Activated CD4-positive, alpha-beta T cell treated with anti-CD3 and anti-CD28 coated beads for 36 hours (primary cell): ENCODE data around the gene SMAP2. TPM values are rescaled to one million over a fixed set of nuclear protein-coding genes. Genes with fewer than 3 reads are reported as not detected.
A peak's percentile ranks its signal among the peaks of the same experiment; 100 is the strongest.
"Not testable (repeated sequence)": the region's sequence is repeated elsewhere in the genome, so short reads cannot be mapped to it uniquely, and the experiment has no call there.

Experiments used
- ATAC-seq: fragments of 200-7000 bp; cut with Tn5 transposase; one replicate; pipeline ENCODE4 v1.10.0; 2021; ENCODE audit warnings: mild to moderate bottlenecking, moderate library complexity
- CTCF ChIA-PET: fragments of 350-600 bp; sonication (Branson Sonifier 250); formaldehyde crosslinking; loops from one replicate; lab custom pipeline; 2021; ENCODE audit warnings: antibody characterized with exemption; lab: Charles Lee
- POLR2A ChIA-PET: fragments of 350-600 bp; sonication (Branson Sonifier 250); formaldehyde crosslinking; loops from one replicate; lab custom pipeline; 2021; ENCODE audit warnings: antibody characterized with exemption, inconsistent platforms; lab: Charles Lee
- DNase-seq: peaks from one replicate; pipeline ENCODE4 v3.0.0-alpha.2; 2020
- H3K27ac Mint-ChIP-seq: one replicate; pipeline ENCODE4 v1.8.0; 2021; ENCODE audit warnings: mixed read lengths
- H3K27me3 Mint-ChIP-seq: one replicate; pipeline ENCODE4 v1.8.0; 2021; ENCODE audit warnings: mixed read lengths
- H3K36me3 Mint-ChIP-seq: one replicate; pipeline ENCODE4 v1.8.0; 2021; ENCODE audit warnings: low read depth, mixed read lengths
- H3K4me1 Mint-ChIP-seq: one replicate; pipeline ENCODE4 v1.8.0; 2021; ENCODE audit warnings: mixed read lengths
- H3K4me3 Mint-ChIP-seq: one replicate; pipeline ENCODE4 v1.8.0; 2021; ENCODE audit warnings: mild to moderate bottlenecking, moderate library complexity, mixed read lengths
- H3K9me3 Mint-ChIP-seq: one replicate; pipeline ENCODE4 v1.8.0; 2021; ENCODE audit warnings: low read depth, mixed read lengths
- intact Hi-C, 2 experiments: fragments of 100-400 bp; cut with DNase I in 1 of 2; cut with micrococcal nuclease in 1 of 2; formaldehyde crosslinking; loops; one replicate each; pipeline versions ENCODE4 v1.14.2 to v1.15.1; 2022 to 2024; cut with DNase I, micrococcal nuclease
- total RNA-seq, 2 experiments: library from RNA; stranded (reverse); gene quantifications; one replicate each; pipeline ENCODE4 v1.2.3, GENCODE V29; 2021

Gene SMAP2
- total RNA-seq, 2 experiments from 2014 or later: 241 to 258 TPM

DNA sequence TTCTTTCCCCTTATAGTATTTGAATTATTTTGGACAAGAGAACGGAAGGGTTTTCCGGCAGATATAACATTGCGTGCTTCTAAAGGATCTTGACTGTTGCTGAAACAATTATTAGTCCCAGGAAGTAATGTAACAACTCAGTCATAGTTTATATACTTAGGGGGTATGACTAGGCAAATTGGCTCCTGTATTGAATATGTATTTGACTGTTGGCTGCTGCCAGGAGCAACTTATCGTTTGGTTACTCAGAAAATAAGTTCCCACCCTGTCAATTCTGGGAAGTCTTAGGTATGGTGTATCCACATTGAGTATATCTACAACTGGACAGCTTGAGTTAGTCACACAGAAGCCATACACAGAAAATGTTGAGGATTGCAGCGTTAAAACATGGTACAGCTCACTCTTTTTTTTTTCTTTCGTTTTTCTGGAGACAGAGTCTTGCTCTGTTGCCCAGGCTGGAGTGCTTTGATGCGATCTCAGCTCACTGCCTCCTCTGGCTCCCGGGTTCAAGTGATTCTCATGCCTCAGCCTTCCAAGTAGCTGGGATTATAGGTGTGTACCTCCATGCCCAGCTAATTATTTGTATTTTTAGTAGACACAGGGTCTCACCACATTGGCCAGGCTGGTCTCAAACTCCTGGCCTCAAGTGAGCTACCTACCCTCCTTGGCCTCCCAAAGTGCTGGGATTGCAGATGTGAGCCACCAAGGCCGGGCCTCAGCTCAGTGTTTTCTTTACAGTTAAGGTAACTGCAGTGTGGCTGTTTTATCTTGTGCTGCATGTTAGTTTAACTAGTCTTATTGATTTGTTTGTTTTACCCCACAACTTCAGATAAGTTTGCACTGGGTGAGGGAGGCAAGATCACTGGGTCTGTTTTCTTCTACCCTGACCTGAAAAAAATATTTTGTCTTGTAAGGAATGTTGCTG lies 10.2 kb downstream of the SMAP2 start:
- H3K9me3 Mint-ChIP-seq: no peaks in the 10 kb centered on the region
- H3K27me3 Mint-ChIP-seq: no peaks in the 10 kb centered on the region
- H3K36me3 Mint-ChIP-seq: peaks cover 65% of the 10 kb centered on the region
- ChIA-PET POLR2A (interaction anchor here (1.0 to 7.2 kb wide), 5 partner anchors 9 to 120 kb away, joined by 3 to 88 read pairs (median 5); partner anchors contain the start of gene SMAP2), CTCF (interaction anchor here (0.8 to 6.0 kb wide), 10 partner anchors 8 to 240 kb away, joined by 3 to 54 read pairs (median 4); partner anchors contain the start of gene SMAP2)
- peak; percentile 33 for ATAC-seq
- peak overlapping the region; percentile 74 for H3K4me3 Mint-ChIP-seq
- DNase-seq: peak; percentile 44
- peak overlapping the region; percentile 100 for H3K27ac Mint-ChIP-seq
- intact Hi-C loops: loop anchor here (1.0 to 10.0 kb wide), 8 partner anchors 8 to 1189 kb away; partner anchors contain the start of genes PABPC4 (in 1 of the 2), ZFP69B (in 1 of the 2) and ZMPSTE24 (in 1 of the 2)
- peaks cover 91% of the 10 kb centered on the region for H3K4me1 Mint-ChIP-seq

DNA sequence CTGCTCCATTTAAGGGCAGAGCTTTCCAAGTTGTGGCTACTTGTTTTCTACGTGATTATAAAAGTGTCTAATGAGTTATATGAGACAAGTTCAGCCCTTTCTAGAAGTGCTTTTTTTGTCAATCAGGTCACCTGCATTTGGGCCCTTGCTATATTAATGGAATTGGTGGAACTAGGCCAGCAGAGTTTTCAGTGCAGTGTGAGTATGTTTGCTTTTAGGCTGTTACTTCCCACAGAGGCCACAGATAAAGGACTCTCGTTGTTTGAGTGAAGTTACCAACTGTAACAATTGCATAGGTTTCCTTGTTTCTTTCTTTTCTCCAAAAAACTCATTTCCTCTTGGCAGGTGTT lies 10.9 kb downstream of the SMAP2 start:
- Mint-ChIP-seq H3K4me1 (peaks cover 91% of the 10 kb centered on the region), H3K36me3 (peaks cover 65% of the 10 kb centered on the region), H3K9me3 (no peaks in the 10 kb centered on the region), H3K27ac (peak overlapping the region; percentile 100), H3K27me3 (no peaks in the 10 kb centered on the region), H3K4me3 (peak overlapping the region; percentile 74)
- intact Hi-C loops: loop anchor here (2.0 to 10.0 kb wide), 7 partner anchors 66 to 1190 kb away; partner anchors contain the start of genes PABPC4 (in 1 of the 2), ZFP69B (in 1 of the 2) and ZMPSTE24 (in 1 of the 2)
- DNase-seq: no peak
- no peak for ATAC-seq
- ChIA-PET CTCF (interaction anchor here (0.8 to 6.0 kb wide), 8 partner anchors 9 to 240 kb away, joined by 3 to 54 read pairs (median 4); no protein-coding TSS in a partner anchor), POLR2A (interaction anchor here (1.0 to 7.2 kb wide), 5 partner anchors 11 to 20 kb away, joined by 3 to 88 read pairs (median 19); partner anchors contain the start of gene SMAP2)

DNA sequence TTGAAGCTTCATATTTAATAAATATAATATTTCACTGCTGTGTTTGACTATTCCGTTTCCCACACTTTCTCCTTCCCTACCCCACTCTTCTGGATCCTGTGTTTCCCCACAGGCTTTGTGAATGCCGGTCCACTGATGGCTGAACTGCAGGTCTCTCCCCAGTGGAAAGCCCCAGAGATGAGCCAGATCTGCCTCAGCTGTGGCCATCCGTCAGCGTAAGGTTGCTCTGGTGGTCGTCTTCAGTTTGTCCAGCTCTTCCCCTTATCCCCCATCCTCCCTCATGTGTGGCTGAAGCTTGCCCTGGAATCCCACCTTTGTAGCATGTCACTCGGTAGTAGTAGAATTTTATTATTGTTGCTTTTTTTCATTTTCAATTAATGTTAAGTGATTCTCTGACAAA lies 11.4 kb downstream of the SMAP2 start:
- Mint-ChIP-seq H3K4me3 (peak overlapping the region; percentile 74), H3K27ac (peak overlapping the region; percentile 100), H3K4me1 (peaks cover 93% of the 10 kb centered on the region), H3K36me3 (peaks cover 67% of the 10 kb centered on the region), H3K9me3 (no peaks in the 10 kb centered on the region), H3K27me3 (no peaks in the 10 kb centered on the region)
- CTCF ChIA-PET: interaction anchor here (0.6 to 6.0 kb wide), 13 partner anchors 8 to 241 kb away, joined by 3 to 54 read pairs (median 5); partner anchors contain the start of gene SMAP2
- ATAC-seq (no peak), DNase-seq (no peak)
- POLR2A ChIA-PET: interaction anchor here (0.7 to 7.2 kb wide), 12 partner anchors 8 to 483 kb away, joined by 3 to 88 read pairs (median 12); partner anchors contain the start of genes SMAP2 and ZFP69B
- intact Hi-C loops: loop anchor here (1.0 to 10.0 kb wide), 17 partner anchors 15 to 1190 kb away; partner anchors contain the start of genes RLF (in 2 of the 2), ZFP69B (in 2 of the 2), ZMPSTE24 (in 2 of the 2) and CAP1 (in 1 of the 2)

GRCh38 chr1:40385437-40386358 lies 12.2 kb downstream of the SMAP2 start:
- Mint-ChIP-seq H3K36me3 (peaks cover 75% of the 10 kb centered on the region), H3K27ac (peak overlapping the region; percentile 100), H3K27me3 (no peaks in the 10 kb centered on the region), H3K4me1 (peaks cover 94% of the 10 kb centered on the region), H3K4me3 (peak overlapping the region; percentile 74), H3K9me3 (no peaks in the 10 kb centered on the region)
- ChIA-PET POLR2A (interaction anchor here (0.6 to 7.2 kb wide), 13 partner anchors 9 to 484 kb away, joined by 3 to 88 read pairs (median 10); partner anchors contain the start of genes SMAP2 and ZFP69B), CTCF (interaction anchor here (0.6 to 6.0 kb wide), 14 partner anchors 9 to 242 kb away, joined by 3 to 54 read pairs (median 6); partner anchors contain the start of gene SMAP2)
- intact Hi-C loops: loop anchor here (1.0 to 10.0 kb wide), 14 partner anchors 9 to 1191 kb away; partner anchors contain the start of genes RLF (in 2 of the 2), ZFP69B (in 2 of the 2), CAP1 (in 1 of the 2) and NFYC (in 1 of the 2)
- peak; percentile 63 for ATAC-seq
- peak; percentile 77 for DNase-seq

DNA sequence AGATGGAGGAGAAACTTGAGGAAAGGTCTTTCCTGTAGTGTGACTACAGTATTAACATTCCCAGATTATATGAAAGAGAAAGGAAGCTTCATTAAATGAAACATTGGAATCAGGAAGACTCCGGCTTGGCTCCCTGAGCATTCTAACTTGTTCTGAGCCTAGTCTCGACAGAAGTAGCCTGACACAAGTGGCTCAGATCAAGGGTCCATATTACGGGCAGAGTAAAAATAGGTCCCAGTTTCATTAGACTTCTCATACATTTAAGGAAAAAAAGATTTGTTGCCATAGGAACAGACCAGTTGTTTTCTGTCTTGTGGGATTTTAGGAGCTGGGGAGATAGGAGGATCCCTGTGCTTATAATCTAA lies 12.8 kb downstream of the SMAP2 start:
- POLR2A ChIA-PET: interaction anchor here (0.6 to 7.2 kb wide), 10 partner anchors 8 to 345 kb away, joined by 3 to 88 read pairs (median 13); partner anchors contain the start of gene SMAP2
- H3K4me1 Mint-ChIP-seq: peaks cover 94% of the 10 kb centered on the region
- H3K4me3 Mint-ChIP-seq: peak overlapping the region; percentile 74
- intact Hi-C loops: loop anchor here (1.0 to 10.0 kb wide), 6 partner anchors 8 to 1192 kb away; partner anchors contain the start of genes CAP1 (in 1 of the 2), NFYC (in 1 of the 2), PABPC4 (in 1 of the 2) and RLF (in 1 of the 2)
- H3K9me3 Mint-ChIP-seq: no peaks in the 10 kb centered on the region
- ATAC-seq: no peak
- DNase-seq: no peak
- H3K27ac Mint-ChIP-seq: peak overlapping the region; percentile 100
- peaks cover 78% of the 10 kb centered on the region for H3K36me3 Mint-ChIP-seq
- CTCF ChIA-PET: interaction anchor here (1.0 to 6.0 kb wide), 12 partner anchors 10 to 243 kb away, joined by 3 to 54 read pairs (median 7); partner anchors contain the start of gene SMAP2
- no peaks in the 10 kb centered on the region for H3K27me3 Mint-ChIP-seq

- intact Hi-C loops: loop anchor here (1.0 to 10.0 kb wide), 6 partner anchors 8 to 1192 kb away; partner anchors contain the start of genes CAP1 (in 1 of the 2), NFYC (in 1 of the 2), PABPC4 (in 1 of the 2) and RLF (in 1 of the 2)
- Mint-ChIP-seq H3K36me3 (peaks cover 79% of the 10 kb centered on the region), H3K4me1 (peaks cover 94% of the 10 kb centered on the region), H3K27me3 (no peaks in the 10 kb centered on the region), H3K9me3 (no peaks in the 10 kb centered on the region), H3K27ac (peak overlapping the region; percentile 100), H3K4me3 (peak overlapping the region; percentile 74)
- no peak for ATAC-seq
- CTCF ChIA-PET: interaction anchor here (1.0 to 6.0 kb wide), 8 partner anchors 9 to 72 kb away, joined by 3 to 54 read pairs (median 8); no protein-coding TSS in a partner anchor
- no peak for DNase-seq
- POLR2A ChIA-PET: interaction anchor here (0.6 to 7.2 kb wide), 7 partner anchors 8 to 224 kb away, joined by 3 to 88 read pairs (median 13); partner anchors contain the start of gene SMAP2
Measured at GRCh38 chr1:40386796-40387195, 13.3 kb downstream of the SMAP2 start.

- intact Hi-C loops: loop anchor here (5.0 to 10.0 kb wide), 5 partner anchors 225 to 1193 kb away; partner anchors contain the start of genes CAP1 (in 1 of the 2), NFYC (in 1 of the 2), PABPC4 (in 1 of the 2) and RLF (in 1 of the 2)
- peak overlapping the region; percentile 100 for H3K27ac Mint-ChIP-seq
- CTCF ChIA-PET: interaction anchor here (1.0 to 6.0 kb wide), 10 partner anchors 8 to 49 kb away, joined by 3 to 54 read pairs (median 8); no protein-coding TSS in a partner anchor
- not testable (repeated sequence) for DNase-seq, ATAC-seq, H3K9me3 Mint-ChIP-seq, H3K27me3 Mint-ChIP-seq
- peak overlapping the region; percentile 82 for H3K4me3 Mint-ChIP-seq
- POLR2A ChIA-PET: interaction anchor here (0.7 to 7.2 kb wide), 5 partner anchors 10 to 63 kb away, joined by 3 to 88 read pairs (median 3); partner anchors contain the start of genes SMAP2 and ZFP69B
- peaks cover 76% of the 10 kb centered on the region for H3K36me3 Mint-ChIP-seq
- H3K4me1 Mint-ChIP-seq: peaks cover 94% of the 10 kb centered on the region
Measured at GRCh38 chr1:40387381-40388306, 14.1 kb downstream of the SMAP2 start.

DNA sequence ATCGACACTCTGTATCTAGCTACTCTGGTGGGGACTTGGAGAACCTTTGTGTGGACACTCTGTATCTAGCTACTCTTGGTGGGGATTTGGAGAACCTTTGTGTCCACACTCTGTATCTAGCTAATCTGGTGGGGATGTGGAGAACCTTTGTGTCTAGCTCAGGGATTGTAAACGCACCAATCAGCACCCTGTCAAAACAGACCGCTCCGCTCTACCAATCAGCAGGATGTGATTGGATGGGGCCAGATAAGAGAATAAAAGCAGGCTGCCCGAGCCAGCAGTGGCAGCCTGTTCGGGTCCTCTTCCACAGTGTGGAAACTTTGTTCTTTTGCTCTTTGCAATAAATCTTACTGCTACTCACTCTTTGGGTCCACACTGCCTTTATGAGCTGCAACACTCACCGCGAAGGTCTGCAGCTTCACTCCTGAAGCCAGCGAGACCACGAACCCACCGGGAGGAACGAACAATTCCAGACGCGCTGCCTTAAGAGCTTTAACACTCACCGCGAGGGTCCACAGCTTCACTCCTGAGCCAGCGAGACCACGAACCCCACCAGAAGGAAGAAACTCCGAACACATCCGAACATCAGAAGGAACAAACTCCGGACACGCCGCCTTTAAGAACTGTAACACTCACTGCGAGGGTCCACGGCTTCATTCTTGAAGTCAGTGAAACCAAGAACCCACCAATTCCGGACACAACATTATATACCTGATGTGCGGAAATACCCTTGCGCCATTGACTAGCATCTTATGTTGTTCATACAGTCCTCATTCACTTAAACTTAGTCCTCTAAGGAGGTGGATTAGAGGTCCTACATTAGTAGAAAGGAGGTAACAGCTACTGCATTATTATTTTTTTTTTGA lies 15.2 kb downstream of the SMAP2 start:
- intact Hi-C loops: loop anchor here (5.0 to 10.0 kb wide), 5 partner anchors 226 to 1194 kb away; partner anchors contain the start of genes CAP1 (in 1 of the 2), NFYC (in 1 of the 2), PABPC4 (in 1 of the 2) and RLF (in 1 of the 2)
- Mint-ChIP-seq H3K27ac (peak overlapping the region; percentile 96), H3K36me3 (peaks cover 71% of the 10 kb centered on the region), H3K4me1 (peaks cover 93% of the 10 kb centered on the region), H3K4me3 (peak overlapping the region; percentile 82)
- ChIA-PET POLR2A (interaction anchor here (0.6 to 7.2 kb wide), 6 partner anchors 11 to 118 kb away, joined by 3 to 88 read pairs (median 3); partner anchors contain the start of genes SMAP2 and ZFP69B), CTCF (interaction anchor here (1.1 to 6.0 kb wide), 6 partner anchors 11 to 50 kb away, joined by 4 to 54 read pairs (median 6); no protein-coding TSS in a partner anchor)
- H3K9me3 Mint-ChIP-seq, H3K27me3 Mint-ChIP-seq, ATAC-seq: not testable (repeated sequence)
- peak; percentile 48 for DNase-seq
